Prostate gland (tissue), 2 donors: ENCODE measurements around the gene ARL4C. TPM values are rescaled to one million over a fixed set of nuclear protein-coding genes. Genes with fewer than 3 reads are reported as not detected.

Source experiments
- DNase-seq: peaks from one replicate; pipeline ENCODE4 v3.0.0-alpha.2; 2019; ENCODE audit warnings: low spot score
- H3K27ac ChIP-seq, 2 donors: fragments of 200-600 bp; sonication (generic); 2 replicates each; pipeline ENCODE4 v1.5.1; 2017 to 2019
- H3K27me3 ChIP-seq: fragments of 200-600 bp; sonication (generic); replicated peaks from 2 replicates; pipeline ENCODE4 v1.5.1; 2019; ENCODE audit not compliant: insufficient read depth
- H3K36me3 ChIP-seq, 2 donors: fragments of 200-600 bp; sonication (generic); 1 replicate in 1 of 2; 2 replicates in 1 of 2; pipeline versions ENCODE4 v1.5.1 to v1.8.1; 2017 to 2019
- H3K4me1 ChIP-seq: fragments of 200-600 bp; sonication (generic); replicated peaks from 2 replicates; pipeline ENCODE4 v1.5.1; 2019
- H3K4me3 ChIP-seq, 2 donors: fragments of 200-600 bp; sonication (generic); 2 replicates each; pipeline ENCODE4 v1.5.1; 2017 to 2019
- H3K9me3 ChIP-seq: fragments of 200-600 bp; sonication (generic); 2 replicates; pipeline ENCODE4 v1.5.1; 2017
- CTCF ChIP-seq, 4 experiments: fragments of 200-600 bp in 2 of 4; fragments of 450-650 bp in 2 of 4; sonication (generic) in 2 of 4; IDR thresholded peaks; 1 replicate in 3 of 4; 2 replicates in 1 of 4; pipeline ENCODE4 v1.5.1; 2016 to 2019; ENCODE audit warnings: antibody characterized with exemption in 4 of 4, mild to moderate bottlenecking in 2 of 4, moderate library complexity in 2 of 4
- POLR2A ChIP-seq: fragments of 450-650 bp; IDR thresholded peaks from one replicate; pipeline ENCODE4 v1.6.1; 2016; ENCODE audit warnings: antibody characterized with exemption, mild to moderate bottlenecking
- POLR2AphosphoS5 ChIP-seq: sonication (generic); formaldehyde crosslinking; IDR thresholded peaks from one replicate; pipeline ENCODE4 v1.6.1; 2017; ENCODE audit warnings: antibody characterized with exemption
- WGBS: methylation state at CpG from one replicate; pipeline ENCODE4 v1.1.5; 2018; 5-methylcytosine and 5-hydroxymethylcytosine counted together
- intact Hi-C: fragments of 100-400 bp; cut with DNase I; formaldehyde crosslinking; loops from one replicate; pipeline ENCODE4 v1.14.2; 2022
- total RNA-seq, 2 donors: library from RNA; depleted of rRNA; stranded (reverse); fragments of >200 nt; gene quantifications; one replicate each; pipeline ENCODE4 v1.1.0, GENCODE V29; 2016

ARL4C gene
- total RNA-seq, 2 donors from 2014 or later, result 8.5 to 20.5 TPM

DNA sequence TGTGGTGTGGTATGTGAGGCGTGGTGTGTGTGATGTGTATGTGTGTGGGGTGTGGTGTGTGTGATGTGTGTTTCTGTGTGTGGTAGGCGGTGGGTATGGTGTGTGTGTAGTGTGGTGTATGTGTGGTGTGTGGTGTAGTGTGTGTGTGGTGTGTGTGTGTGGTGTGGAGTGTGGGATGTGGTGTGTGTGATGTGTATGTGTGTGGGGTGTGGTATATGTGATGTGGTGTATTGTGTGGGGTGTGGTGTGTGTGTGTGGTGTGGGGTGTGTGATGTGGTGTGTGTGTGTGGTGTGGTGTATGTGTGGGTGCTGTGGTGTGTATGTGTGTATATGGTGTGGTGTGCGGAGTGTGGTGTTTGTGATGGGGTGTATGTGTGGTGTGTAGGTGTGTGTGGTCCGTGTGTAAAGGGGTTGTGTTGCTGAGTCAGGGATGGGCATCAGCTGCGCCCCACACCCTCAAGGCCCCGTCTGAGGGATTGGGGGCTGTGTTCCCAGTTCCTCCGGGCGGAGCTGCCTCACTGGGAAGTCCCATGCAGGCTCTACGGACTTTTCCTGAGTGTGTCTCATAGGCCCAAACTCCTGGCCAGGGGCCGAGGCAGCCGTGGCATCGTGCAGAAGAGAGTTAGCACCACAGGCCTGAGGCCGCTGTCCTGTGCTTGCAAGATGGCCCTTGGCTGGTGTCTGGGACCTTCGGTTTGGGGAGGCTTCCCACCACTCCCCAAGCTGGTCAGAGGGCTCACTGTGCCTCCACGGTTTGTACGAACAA is 18.2 kb upstream of the ARL4C start:
- TF ChIP-seq CTCF (IDR thresholded peaks at IDR 0.05), result no peak
- Histone ChIP-seq H3K9me3 (no peaks in the 10 kb centered on the region), H3K36me3 (no peaks in the 10 kb centered on the region), H3K27me3 (no peaks in the 10 kb centered on the region), H3K4me3 (no peak overlapping the region), H3K4me1 (no peaks in the 10 kb centered on the region), H3K27ac (no peak overlapping the region)
- no peak for DNase-seq
- intact Hi-C loops, result no loop called here
- 91% methylated on average over 16 of the region's 16 CpGs for WGBS

DNA sequence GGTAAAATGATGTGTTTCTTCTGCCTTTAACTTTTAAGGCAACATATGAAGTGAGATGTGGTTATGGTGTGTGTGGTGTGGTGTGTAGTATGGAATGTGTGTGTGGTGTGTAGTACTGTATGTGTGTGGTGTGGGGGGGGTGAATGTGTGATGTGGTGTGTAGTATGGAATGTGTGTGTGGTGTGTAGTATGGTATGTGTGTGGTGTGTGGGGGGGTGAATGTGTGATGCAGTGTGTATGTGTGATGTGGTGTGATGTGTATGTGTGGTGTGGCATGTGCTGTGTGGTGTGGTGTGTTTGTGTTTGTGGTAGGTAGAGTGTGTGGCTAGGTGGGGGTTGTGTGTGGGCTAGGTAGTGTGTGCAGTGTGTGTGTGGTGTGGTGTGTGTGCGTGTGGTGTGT is 17.2 kb upstream of the ARL4C start:
- WGBS, result 68% methylated on average over 1 of the region's 1 CpG
- H3K4me1 ChIP-seq, result no peaks in the 10 kb centered on the region
- no peak overlapping the region for H3K27ac ChIP-seq
- intact Hi-C loops, result no loop called here
- H3K27me3 ChIP-seq, result no peaks in the 10 kb centered on the region
- TF ChIP-seq POLR2A (no peak), POLR2AphosphoS5 (no peak), CTCF (IDR thresholded peaks at IDR 0.05) (no peak)
- H3K36me3 ChIP-seq, result no peaks in the 10 kb centered on the region
- H3K4me3 ChIP-seq, result no peak overlapping the region
- H3K9me3 ChIP-seq, result no peaks in the 10 kb centered on the region
- no peak for DNase-seq

GRCh38 chr2:234512884-234513669 is 16.2 kb upstream of the ARL4C start:
- WGBS, result 83% methylated on average over 14 of the region's 14 CpGs
- H3K27me3 ChIP-seq, result no peaks in the 10 kb centered on the region
- no peaks in the 10 kb centered on the region for H3K4me1 ChIP-seq
- H3K4me3 ChIP-seq, result no peak overlapping the region
- no peak for DNase-seq
- intact Hi-C loops, result no loop called here
- H3K27ac ChIP-seq, result no peak overlapping the region
- no peaks in the 10 kb centered on the region for H3K36me3 ChIP-seq
- no peaks in the 10 kb centered on the region for H3K9me3 ChIP-seq
- TF ChIP-seq POLR2A (no peak), POLR2AphosphoS5 (no peak), CTCF (IDR thresholded peaks at IDR 0.05) (no peak)

DNA sequence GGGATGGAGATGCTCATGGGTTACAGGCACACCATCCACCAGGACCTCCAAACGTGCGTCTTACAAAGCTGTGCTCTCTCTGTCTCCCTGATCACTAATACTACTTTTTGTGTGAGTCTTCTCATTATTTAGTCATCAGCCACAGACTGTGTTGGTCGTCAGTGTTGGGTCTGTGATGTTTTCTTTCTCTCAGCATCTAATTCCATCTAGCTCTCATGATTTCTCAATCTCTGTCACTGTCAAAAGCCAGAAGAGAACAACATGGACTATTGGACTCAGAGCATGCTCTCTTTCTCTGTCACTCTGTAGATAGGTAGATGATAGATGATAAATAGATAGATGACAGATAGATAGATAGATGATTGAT is 6.0 kb upstream of the ARL4C start:
- 62% methylated on average over 3 of the region's 3 CpGs for WGBS
- intact Hi-C loops, result loop anchor here (5.0 kb wide), 1 partner anchor 526 kb away; no protein-coding TSS in a partner anchor
- H3K27ac ChIP-seq, result no peak overlapping the region
- H3K4me1 ChIP-seq, result no peaks in the 10 kb centered on the region
- H3K36me3 ChIP-seq, result no peaks in the 10 kb centered on the region
- no peak for TF ChIP-seq POLR2AphosphoS5
- TF ChIP-seq CTCF (IDR thresholded peaks at IDR 0.05), result no peak
- H3K4me3 ChIP-seq, result no peak overlapping the region
- no peaks in the 10 kb centered on the region for H3K9me3 ChIP-seq
- DNase-seq, result no peak
- no peaks in the 10 kb centered on the region for H3K27me3 ChIP-seq
